ENCODE data around the gene ADGRG7. TPM values are rescaled to one million over a fixed set of nuclear protein-coding genes. Genes with fewer than 3 reads are reported as not detected.

ADGRG7 gene
- total and polyA plus RNA-seq, 4 donors, result 2.1 to 65.5 (median 13.7) TPM

GRCh38 chr3:100730524-100730923 lies 121.1 kb downstream of the ADGRG7 start:
- Histone ChIP-seq H3K4me3 (ENCODE audit: low read depth in 1 of 3, low read length in 3 of 3) (no peak overlapping the region), H3K27me3 (ENCODE audit: control insufficient read depth in 4 of 4, insufficient read depth in 4 of 4, low read length in 3 of 4) (no peaks in the 10 kb centered on the region), H3K9me3 (ENCODE audit: control insufficient read depth in 4 of 4, low read length in 3 of 4) (no peaks in the 10 kb centered on the region), H3K9ac (ENCODE audit: low read depth in 1 of 2, low read length in 2 of 2) (no peak overlapping the region), H3K27ac (ENCODE audit: low read depth in 1 of 2, low read length in 2 of 2) (no peak overlapping the region), H3K4me1 (ENCODE audit: control insufficient read depth in 4 of 4, insufficient read depth in 4 of 4, low read length in 3 of 4) (peaks cover 2 to 13% (median 5%) of the 10 kb centered on the region in 4 donors), H3K36me3 (ENCODE audit: control insufficient read depth in 4 of 4, insufficient read depth in 3 of 4, low read depth in 1 of 4, low read length in 3 of 4) (peaks cover 5 to 28% (median 17%) of the 10 kb centered on the region in 4 donors)
- DNase-seq (ENCODE audit: low spot score), result no peak
- TF ChIP-seq, protein P1, sequence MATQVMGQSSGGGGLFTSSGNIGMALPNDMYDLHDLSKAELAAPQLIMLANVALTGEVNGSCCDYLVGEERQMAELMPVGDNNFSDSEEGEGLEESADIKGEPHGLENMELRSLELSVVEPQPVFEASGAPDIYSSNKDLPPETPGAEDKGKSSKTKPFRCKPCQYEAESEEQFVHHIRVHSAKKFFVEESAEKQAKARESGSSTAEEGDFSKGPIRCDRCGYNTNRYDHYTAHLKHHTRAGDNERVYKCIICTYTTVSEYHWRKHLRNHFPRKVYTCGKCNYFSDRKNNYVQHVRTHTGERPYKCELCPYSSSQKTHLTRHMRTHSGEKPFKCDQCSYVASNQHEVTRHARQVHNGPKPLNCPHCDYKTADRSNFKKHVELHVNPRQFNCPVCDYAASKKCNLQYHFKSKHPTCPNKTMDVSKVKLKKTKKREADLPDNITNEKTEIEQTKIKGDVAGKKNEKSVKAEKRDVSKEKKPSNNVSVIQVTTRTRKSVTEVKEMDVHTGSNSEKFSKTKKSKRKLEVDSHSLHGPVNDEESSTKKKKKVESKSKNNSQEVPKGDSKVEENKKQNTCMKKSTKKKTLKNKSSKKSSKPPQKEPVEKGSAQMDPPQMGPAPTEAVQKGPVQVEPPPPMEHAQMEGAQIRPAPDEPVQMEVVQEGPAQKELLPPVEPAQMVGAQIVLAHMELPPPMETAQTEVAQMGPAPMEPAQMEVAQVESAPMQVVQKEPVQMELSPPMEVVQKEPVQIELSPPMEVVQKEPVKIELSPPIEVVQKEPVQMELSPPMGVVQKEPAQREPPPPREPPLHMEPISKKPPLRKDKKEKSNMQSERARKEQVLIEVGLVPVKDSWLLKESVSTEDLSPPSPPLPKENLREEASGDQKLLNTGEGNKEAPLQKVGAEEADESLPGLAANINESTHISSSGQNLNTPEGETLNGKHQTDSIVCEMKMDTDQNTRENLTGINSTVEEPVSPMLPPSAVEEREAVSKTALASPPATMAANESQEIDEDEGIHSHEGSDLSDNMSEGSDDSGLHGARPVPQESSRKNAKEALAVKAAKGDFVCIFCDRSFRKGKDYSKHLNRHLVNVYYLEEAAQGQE (IDR thresholded peaks at IDR 0.05), result no peak
- TF ChIP-seq HNF4A (conservative IDR thresholded peaks at IDR 0.05) (no peak), RAD21 (IDR thresholded peaks at IDR 0.05) (no peak), SP1 (IDR thresholded peaks at IDR 0.05) (no peak), ZBTB33 (IDR thresholded peaks at IDR 0.05) (no peak), TAF1 (conservative IDR thresholded peaks at IDR 0.05) (no peak), RXRA (IDR thresholded peaks at IDR 0.05) (no peak), GABPA (IDR thresholded peaks at IDR 0.05 in 1 of 2, conservative IDR thresholded peaks at IDR 0.05 in 1 of 2) (no peak), EGR1 (IDR thresholded peaks at IDR 0.05; ENCODE audit: low read depth in 2 of 2) (no peak), CTCF (IDR thresholded peaks at IDR 0.05; ENCODE audit: low read depth, low read length, missing input control) (no peak), FOXA1 (IDR thresholded peaks at IDR 0.05) (no peak), NR2F2 (IDR thresholded peaks at IDR 0.05) (no peak), FOXA2 (IDR thresholded peaks at IDR 0.05) (no peak), YY1 (IDR thresholded peaks at IDR 0.05) (no peak), HNF4G (IDR thresholded peaks at IDR 0.05) (no peak), JUND (IDR thresholded peaks at IDR 0.05) (no peak)
- TF ChIP-seq, protein P2, sequence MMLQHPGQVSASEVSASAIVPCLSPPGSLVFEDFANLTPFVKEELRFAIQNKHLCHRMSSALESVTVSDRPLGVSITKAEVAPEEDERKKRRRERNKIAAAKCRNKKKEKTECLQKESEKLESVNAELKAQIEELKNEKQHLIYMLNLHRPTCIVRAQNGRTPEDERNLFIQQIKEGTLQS (IDR thresholded peaks at IDR 0.05), result no peak
- TF ChIP-seq, protein P3, sequence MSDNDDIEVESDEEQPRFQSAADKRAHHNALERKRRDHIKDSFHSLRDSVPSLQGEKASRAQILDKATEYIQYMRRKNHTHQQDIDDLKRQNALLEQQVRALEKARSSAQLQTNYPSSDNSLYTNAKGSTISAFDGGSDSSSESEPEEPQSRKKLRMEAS (IDR thresholded peaks at IDR 0.05), result no peak
- 83% methylated on average over 3 of the region's 3 CpGs for WGBS

Data from liver (tissue), 9 donors.